Fibroblast of pulmonary artery (primary cell): Measurements from ENCODE around the gene RNPS1.

Experiments used
- DNase-seq: peaks from one replicate; pipeline ENCODE4 v3.0.0-alpha.2; 2010; ENCODE audit warnings: low read depth
- H3K4me3 ChIP-seq: replicated peaks from 2 replicates; pipeline ENCODE4 v1.5.1; 2011; ENCODE audit warnings: low read depth, mild to moderate bottlenecking, control low read depth, low read length, moderate library complexity
- CTCF ChIP-seq: IDR thresholded peaks from 2 replicates; pipeline ENCODE4 v1.5.1; 2011; ENCODE audit warnings: mild to moderate bottlenecking, control low read depth, low read length, inconsistent platforms; ENCODE audit errors: missing control alignments

RNPS1 gene

GRCh38 chr16:2282262-2282661 lies 14.3 kb upstream of the RNPS1 start:
- DNase-seq = no peak
- H3K4me3 ChIP-seq = no peak overlapping the region

GRCh38 chr16:2280981-2281542 lies 13.1 kb upstream of the RNPS1 start:
- no peak for DNase-seq
- no peak overlapping the region for H3K4me3 ChIP-seq
- no peak for TF ChIP-seq CTCF

More at GRCh38 chr16:2282262-2282661, 14.3 kb upstream of the RNPS1 start:
- no peak for TF ChIP-seq CTCF

- no peak for TF ChIP-seq CTCF
- no peak for DNase-seq
- no peak overlapping the region for H3K4me3 ChIP-seq
These were observed 12.5 kb upstream of the RNPS1 start for GRCh38 chr16:2280461-2280860.

GRCh38 chr16:2278956-2279800 lies 11.3 kb upstream of the RNPS1 start:
- no peak for DNase-seq
- no peak for TF ChIP-seq CTCF
- no peak overlapping the region for H3K4me3 ChIP-seq

GRCh38 chr16:2278272-2278608 lies 10.3 kb upstream of the RNPS1 start:
- TF ChIP-seq CTCF = no peak
- no peak for DNase-seq

GRCh38 chr16:2277466-2278271 lies 9.7 kb upstream of the RNPS1 start:
- no peak overlapping the region for H3K4me3 ChIP-seq
- TF ChIP-seq CTCF = no peak
- DNase-seq = no peak

More at GRCh38 chr16:2278272-2278608, 10.3 kb upstream of the RNPS1 start:
- no peak overlapping the region for H3K4me3 ChIP-seq
